PC-9 (cell line): ENCODE measurements around the gene CDNF.

Source experiments
- CTCF ChIP-seq: fragments of 200-600 bp; sonication (generic); conservative IDR thresholded peaks from 2 replicates; pipeline ENCODE4 v1.6.1; 2017; ENCODE audit warnings: mixed run types, antibody characterized with exemption, mild to moderate bottlenecking, moderate library complexity
- EZH2 ChIP-seq: fragments of 200-600 bp; sonication (generic); IDR thresholded peaks from 2 replicates; pipeline ENCODE4 v1.8.0; 2017; ENCODE audit warnings: antibody characterized with exemption, low read depth

DNA sequence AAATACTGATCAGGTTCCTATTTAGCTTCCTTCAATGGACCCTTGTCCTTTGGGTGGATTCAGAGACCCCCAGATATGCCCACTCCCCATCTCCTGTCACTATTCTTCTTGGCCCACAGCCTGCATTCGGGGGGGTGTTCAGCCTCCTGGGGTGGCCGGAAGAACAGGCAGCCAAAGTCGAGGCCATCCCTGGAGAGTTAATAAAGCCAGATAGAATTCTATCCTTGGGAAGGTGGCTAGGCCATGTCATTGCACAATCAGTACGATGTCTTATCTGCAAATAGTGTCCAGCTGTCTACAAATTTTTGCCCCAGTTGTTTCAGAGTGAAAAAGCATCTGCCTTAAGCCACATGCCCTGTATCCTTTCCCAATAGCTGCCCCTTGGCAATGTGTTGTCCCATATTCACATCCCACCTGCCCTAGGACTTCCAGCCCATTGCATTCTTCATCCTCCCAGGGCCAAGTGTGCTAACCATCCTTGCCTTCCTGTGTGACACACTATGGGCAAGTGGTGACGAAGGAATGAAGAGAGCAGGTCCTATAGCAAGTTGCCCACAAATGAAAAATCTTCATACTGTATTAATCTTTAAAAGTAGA, 53.3 kb downstream of the CDNF start:
- TF ChIP-seq CTCF (no peak), EZH2 (no peak)
